HepG2 (cell line): ENCODE results near the gene SS18L1. TPM values are rescaled to one million over a fixed set of nuclear protein-coding genes. Genes with fewer than 3 reads are reported as not detected.

Experiments
- AGO2 ChIP-seq: fragments of 200-400 bp; formaldehyde crosslinking; optimal IDR thresholded peaks from 2 replicates; pipeline ENCODE3; 2017; ENCODE audit warnings: mild to moderate bottlenecking, low read depth, low read length, moderate library complexity
- MEIS1 ChIP-seq: sonication (generic); formaldehyde crosslinking; IDR thresholded peaks from 2 replicates; pipeline ENCODE4 v1.9.0; 2021; ENCODE audit warnings: mild to moderate bottlenecking, missing genetic modification reagents, moderate library complexity, borderline replicate concordance
- NFYB ChIP-seq: sonication (generic); formaldehyde crosslinking; IDR thresholded peaks from 2 replicates; pipeline ENCODE4 v1.4.0; 2020; ENCODE audit warnings: missing genetic modification reagents
- SCMH1 ChIP-seq: sonication (generic); formaldehyde crosslinking; IDR thresholded peaks from 2 replicates; pipeline ENCODE4 v1.9.0; 2021; ENCODE audit warnings: missing genetic modification reagents, mild to moderate bottlenecking, borderline replicate concordance
- ZFYVE20 ChIP-seq: sonication (generic); formaldehyde crosslinking; IDR thresholded peaks from 2 replicates; pipeline ENCODE4 v1.8.0; 2023; ENCODE audit warnings: low read depth, mild to moderate bottlenecking, moderate library complexity, missing genetic modification reagents, borderline replicate concordance
- ZNF10 ChIP-seq: sonication (generic); formaldehyde crosslinking; IDR thresholded peaks from 2 replicates; pipeline ENCODE4 v1.4.0; 2020; ENCODE audit warnings: mild to moderate bottlenecking, low read depth, missing genetic modification reagents, borderline replicate concordance
- ZNF160 ChIP-seq: sonication (generic); formaldehyde crosslinking; IDR thresholded peaks from 2 replicates; pipeline ENCODE4 v1.8.0; 2022; ENCODE audit warnings: mild to moderate bottlenecking, inconsistent platforms, missing genetic modification reagents
- ZNF501 ChIP-seq: sonication (generic); formaldehyde crosslinking; IDR thresholded peaks from 2 replicates; pipeline ENCODE4 v1.5.1; 2020; ENCODE audit warnings: mild to moderate bottlenecking, moderate library complexity, missing genetic modification reagents
- ZNF737 ChIP-seq: sonication (generic); formaldehyde crosslinking; IDR thresholded peaks from 2 replicates; pipeline ENCODE4 v1.5.0; 2020; ENCODE audit warnings: missing genetic modification reagents, mild to moderate bottlenecking, borderline replicate concordance
- ZNF746 ChIP-seq: sonication (generic); formaldehyde crosslinking; IDR thresholded peaks from 2 replicates; pipeline ENCODE4 v1.8.0; 2022; ENCODE audit warnings: mild to moderate bottlenecking, missing genetic modification reagents
- ZNF883 ChIP-seq: sonication (generic); formaldehyde crosslinking; IDR thresholded peaks from 2 replicates; pipeline ENCODE4 v1.5.1; 2020; ENCODE audit warnings: mild to moderate bottlenecking, missing genetic modification reagents; ENCODE audit errors: not compliant biosample characterization
- polyA plus RNA-seq, 8 experiments: library from polyadenylated mRNA; depleted of rRNA in 3 of 8; stranded (reverse) in 7 of 8; unstranded in 1 of 8; fragments of >200 nt; fragmentation: Illumina TruSeq in 4 of 8; extraction: Trizol in 4 of 8; gene quantifications; 2 replicates each; pipeline versions ENCODE4 v1.2.1 to v1.2.3, GENCODE V29; 2011 to 2016; ENCODE audit warnings: low read depth in 4 of 8, missing spikeins in 1 of 8, mixed read lengths in 1 of 8; ENCODE audit not compliant: insufficient read depth in 1 of 8
- total RNA-seq, 5 experiments: library from RNA; depleted of rRNA; stranded (reverse); fragments of >200 nt; fragmentation: Illumina TruSeq; extraction: Trizol; gene quantifications; 2 replicates each; pipeline ENCODE4 v1.2.3, GENCODE V29; 2016; ENCODE audit warnings: low read depth in 1 of 5
- TF ChIP-seq, protein P1 (sequence below): sonication (generic); formaldehyde crosslinking; IDR thresholded peaks from 2 replicates; pipeline ENCODE4 v1.8.1; 2022; ENCODE audit warnings: mild to moderate bottlenecking, missing genetic modification reagents
- TF ChIP-seq, protein P2 (sequence below): sonication (generic); formaldehyde crosslinking; IDR thresholded peaks from 2 replicates; pipeline ENCODE4 v1.8.0; 2022; ENCODE audit warnings: missing genetic modification reagents, low read depth, mild to moderate bottlenecking, borderline replicate concordance
- TF ChIP-seq, protein P3 (sequence below): sonication (generic); formaldehyde crosslinking; IDR thresholded peaks from 2 replicates; pipeline ENCODE4 v1.5.1; 2020; ENCODE audit warnings: missing genetic modification reagents, mild to moderate bottlenecking, borderline replicate concordance
- TF ChIP-seq, protein P4 (sequence below): sonication (generic); formaldehyde crosslinking; IDR thresholded peaks from 2 replicates; pipeline ENCODE4 v1.5.0; 2020; ENCODE audit warnings: mild to moderate bottlenecking, low read depth, missing genetic modification reagents, borderline replicate concordance
- TF ChIP-seq, protein P5 (sequence below): sonication (generic); formaldehyde crosslinking; conservative IDR thresholded peaks from 2 replicates; pipeline ENCODE4 v1.4.0; 2020; ENCODE audit warnings: missing genetic modification reagents

The SS18L1 gene
- total and polyA plus RNA-seq, 2 of the 13 experiments (the other 11 are each of a cell fraction or from before 2014, with no cell fraction given): 17.8 to 27.6 TPM

DNA sequence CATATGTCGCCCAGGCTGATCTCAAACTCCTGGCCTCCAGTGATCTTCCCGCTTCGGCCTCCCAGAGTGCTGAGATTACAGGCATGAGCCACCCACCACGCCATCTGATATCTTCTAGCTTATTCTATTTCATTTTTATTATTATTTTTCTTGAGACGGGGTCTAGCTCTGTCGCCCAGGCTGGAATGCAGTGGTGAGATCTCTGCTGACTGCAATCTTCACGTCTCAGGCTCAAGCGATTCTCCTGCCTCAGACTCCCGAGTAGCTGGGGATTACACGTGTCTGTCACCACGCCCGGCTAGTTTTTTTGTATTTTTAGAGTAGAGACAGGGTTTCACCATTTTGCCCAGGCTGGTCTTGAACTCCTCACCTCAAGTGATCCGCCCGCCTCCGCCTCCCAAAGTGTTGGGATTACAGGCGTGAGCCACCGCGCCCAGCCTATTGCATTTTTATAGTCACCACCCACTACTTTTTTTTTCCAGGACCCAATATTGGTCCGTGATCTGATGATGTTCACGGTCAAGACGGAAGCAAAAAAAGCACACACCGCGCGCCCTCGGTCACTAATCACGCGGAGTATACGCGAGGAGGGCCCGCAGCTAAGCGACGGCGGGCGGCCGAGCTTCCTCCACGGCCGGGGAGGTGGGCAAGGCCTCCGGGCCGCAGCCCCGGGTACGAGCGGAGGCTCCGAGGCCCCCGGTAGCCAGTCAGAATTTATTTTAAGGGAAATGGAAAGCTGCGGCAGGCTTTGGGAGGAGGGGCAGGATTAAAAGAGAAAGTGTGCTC, 22.4 kb upstream of the SS18L1 start (continued):
- TF ChIP-seq, protein P1, sequence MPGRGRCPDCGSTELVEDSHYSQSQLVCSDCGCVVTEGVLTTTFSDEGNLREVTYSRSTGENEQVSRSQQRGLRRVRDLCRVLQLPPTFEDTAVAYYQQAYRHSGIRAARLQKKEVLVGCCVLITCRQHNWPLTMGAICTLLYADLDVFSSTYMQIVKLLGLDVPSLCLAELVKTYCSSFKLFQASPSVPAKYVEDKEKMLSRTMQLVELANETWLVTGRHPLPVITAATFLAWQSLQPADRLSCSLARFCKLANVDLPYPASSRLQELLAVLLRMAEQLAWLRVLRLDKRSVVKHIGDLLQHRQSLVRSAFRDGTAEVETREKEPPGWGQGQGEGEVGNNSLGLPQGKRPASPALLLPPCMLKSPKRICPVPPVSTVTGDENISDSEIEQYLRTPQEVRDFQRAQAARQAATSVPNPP (CRISPR knock-in tag): no peak
- TF ChIP-seq MEIS1 (CRISPR knock-in tag) (no peak; the same call in 1 of the 2 replicates), SCMH1 (no peak), ZFYVE20 (CRISPR knock-in tag) (no peak), NFYB (0 out of 2 replicates have a peak, but pooled peaks have one; percentile 9), ZNF501 (no peak), ZNF160 (no peak), ZNF10 (CRISPR knock-in tag) (no peak), ZNF746 (CRISPR knock-in tag) (peak; percentile 5; the same call in 1 of the 2 replicates), ZNF737 (CRISPR knock-in tag) (no peak), ZNF883 (CRISPR knock-in tag) (peak; percentile 69), AGO2 (no peak)
- TF ChIP-seq, protein P2, sequence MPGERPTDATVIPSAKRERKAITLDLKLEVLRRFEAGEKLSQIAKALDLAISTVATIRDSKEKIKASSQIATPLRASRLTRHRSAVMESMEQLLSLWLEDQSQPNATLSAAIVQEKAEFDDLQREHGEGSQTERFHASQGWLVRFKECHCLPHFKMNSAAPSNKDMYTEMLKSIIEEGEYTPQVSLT (CRISPR knock-in tag): no peak
- TF ChIP-seq, protein P3, sequence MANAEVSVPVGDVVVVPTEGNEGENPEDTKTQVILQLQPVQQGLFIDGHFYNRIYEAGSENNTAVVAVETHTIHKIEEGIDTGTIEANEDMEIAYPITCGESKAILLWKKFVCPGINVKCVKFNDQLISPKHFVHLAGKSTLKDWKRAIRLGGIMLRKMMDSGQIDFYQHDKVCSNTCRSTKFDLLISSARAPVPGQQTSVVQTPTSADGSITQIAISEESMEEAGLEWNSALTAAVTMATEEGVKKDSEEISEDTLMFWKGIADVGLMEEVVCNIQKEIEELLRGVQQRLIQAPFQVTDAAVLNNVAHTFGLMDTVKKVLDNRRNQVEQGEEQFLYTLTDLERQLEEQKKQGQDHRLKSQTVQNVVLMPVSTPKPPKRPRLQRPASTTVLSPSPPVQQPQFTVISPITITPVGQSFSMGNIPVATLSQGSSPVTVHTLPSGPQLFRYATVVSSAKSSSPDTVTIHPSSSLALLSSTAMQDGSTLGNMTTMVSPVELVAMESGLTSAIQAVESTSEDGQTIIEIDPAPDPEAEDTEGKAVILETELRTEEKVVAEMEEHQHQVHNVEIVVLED: no peak; the same call in 1 of the 2 replicates
- TF ChIP-seq, protein P4, sequence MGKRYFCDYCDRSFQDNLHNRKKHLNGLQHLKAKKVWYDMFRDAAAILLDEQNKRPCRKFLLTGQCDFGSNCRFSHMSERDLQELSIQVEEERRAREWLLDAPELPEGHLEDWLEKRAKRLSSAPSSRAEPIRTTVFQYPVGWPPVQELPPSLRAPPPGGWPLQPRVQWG (CRISPR knock-in tag): no peak
- TF ChIP-seq, protein P5, sequence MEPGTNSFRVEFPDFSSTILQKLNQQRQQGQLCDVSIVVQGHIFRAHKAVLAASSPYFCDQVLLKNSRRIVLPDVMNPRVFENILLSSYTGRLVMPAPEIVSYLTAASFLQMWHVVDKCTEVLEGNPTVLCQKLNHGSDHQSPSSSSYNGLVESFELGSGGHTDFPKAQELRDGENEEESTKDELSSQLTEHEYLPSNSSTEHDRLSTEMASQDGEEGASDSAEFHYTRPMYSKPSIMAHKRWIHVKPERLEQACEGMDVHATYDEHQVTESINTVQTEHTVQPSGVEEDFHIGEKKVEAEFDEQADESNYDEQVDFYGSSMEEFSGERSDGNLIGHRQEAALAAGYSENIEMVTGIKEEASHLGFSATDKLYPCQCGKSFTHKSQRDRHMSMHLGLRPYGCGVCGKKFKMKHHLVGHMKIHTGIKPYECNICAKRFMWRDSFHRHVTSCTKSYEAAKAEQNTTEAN (CRISPR knock-in tag): no peak
